HK-2 (cell line): ENCODE results near the gene UNC13D.
"Not testable (repeated sequence)": the region's sequence is repeated elsewhere in the genome, so short reads cannot be mapped to it uniquely, and the experiment has no call there.

Experiments
- DNase-seq: peaks from one replicate; pipeline ENCODE4 v3.0.0-alpha.2; 2018; ENCODE audit not compliant: unreplicated experiment

Gene UNC13D

DNA sequence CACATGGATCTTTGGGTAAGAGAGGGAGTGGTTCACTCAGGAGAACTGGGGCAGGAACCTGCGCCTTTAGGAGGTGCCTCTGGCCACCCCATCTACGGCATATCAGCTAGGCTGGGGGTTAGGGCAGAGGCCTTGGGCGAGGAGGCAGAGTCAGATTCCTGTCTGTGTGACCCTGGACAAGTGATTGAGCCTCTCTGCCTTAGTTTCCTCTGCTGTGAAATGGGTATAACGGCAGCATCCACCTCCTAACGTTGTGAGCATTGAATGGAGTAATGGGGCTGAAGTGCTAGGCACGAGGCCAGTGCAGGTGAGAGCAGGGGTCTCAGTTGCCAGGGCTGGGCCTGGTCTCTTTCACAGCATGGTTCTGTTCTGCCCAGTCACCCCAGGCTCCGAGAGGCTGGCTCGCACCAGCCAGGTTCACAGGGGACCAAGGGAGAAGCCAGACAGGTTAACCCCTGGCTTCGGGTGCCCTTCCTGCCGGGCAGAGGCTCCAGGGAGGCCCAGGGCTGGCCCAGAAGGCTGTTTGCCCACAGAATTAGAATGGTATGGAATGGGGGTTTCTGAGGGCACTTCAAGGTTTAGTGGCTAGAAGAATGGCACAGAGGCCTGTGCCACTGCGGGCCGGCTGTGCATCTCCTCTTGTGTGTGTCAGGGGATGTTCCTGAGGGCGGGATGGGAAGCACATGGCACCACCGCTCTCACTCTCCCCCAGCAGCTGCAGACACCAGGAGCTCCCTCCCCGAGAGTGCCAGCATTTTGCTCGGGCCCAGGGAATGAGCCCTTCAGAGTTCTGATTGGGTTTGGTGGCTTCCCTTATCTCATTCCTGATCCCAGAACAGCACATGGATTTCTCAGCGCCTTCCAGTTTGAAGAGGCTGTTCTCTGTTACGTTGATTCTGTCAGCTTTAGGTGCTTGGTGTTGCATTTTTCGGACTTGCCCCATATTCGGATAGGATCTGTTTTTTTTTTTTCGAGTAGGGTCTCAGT is 23.8 kb downstream of the UNC13D start:
- DNase-seq, result no peak

DNA sequence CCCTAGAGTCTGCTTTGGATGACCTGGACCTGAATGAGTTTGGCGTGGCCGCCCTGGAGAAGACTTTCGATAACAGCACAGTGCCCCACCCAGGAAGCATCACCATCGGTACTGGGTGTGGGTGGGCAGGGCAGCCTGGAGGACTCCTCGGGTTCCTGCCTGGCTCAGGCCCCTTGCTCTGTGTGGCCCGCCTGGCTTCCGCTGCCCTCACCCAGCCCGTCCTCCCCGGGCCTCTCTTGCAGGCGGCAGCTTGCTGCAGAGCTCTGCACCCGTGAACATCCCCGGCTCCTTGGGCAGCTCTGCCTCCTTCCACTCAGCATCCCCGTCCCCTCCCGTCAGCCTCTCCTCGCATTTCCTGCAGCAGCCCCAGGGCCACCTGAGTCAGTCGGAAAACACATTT is 24.5 kb downstream of the UNC13D start:
- DNase-seq, result no peak

GRCh38 chr17:75819116-75819515 is 25.1 kb downstream of the UNC13D start:
- no peak for DNase-seq

DNA sequence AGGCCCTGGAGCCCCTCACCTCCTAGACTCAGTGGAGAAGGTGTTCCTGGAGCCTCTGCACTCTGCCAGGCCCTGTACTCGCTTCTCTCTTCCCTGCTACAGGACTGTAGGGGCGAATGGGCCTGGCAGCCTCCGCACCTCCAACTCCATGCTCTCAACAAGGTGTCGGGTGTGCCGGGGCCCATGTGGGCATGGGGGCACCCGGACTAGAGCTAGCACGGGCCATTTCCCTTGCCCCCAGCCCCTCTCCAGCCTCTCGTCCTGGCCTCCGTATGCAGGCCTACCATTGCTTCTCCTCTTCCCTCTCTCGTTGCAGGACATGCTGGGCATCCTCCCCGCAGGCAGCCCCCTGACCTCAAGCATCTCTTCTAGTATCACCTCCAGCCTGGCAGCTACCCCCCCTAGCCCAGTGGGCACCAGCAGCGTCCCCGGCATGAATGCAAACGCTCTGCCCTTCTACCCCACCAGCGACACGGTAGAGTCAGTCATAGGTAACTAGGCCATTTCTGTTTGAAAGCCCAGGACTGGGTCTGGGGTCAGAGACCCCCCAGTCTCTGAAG is 25.8 kb downstream of the UNC13D start:
- DNase-seq, result no peak

DNA sequence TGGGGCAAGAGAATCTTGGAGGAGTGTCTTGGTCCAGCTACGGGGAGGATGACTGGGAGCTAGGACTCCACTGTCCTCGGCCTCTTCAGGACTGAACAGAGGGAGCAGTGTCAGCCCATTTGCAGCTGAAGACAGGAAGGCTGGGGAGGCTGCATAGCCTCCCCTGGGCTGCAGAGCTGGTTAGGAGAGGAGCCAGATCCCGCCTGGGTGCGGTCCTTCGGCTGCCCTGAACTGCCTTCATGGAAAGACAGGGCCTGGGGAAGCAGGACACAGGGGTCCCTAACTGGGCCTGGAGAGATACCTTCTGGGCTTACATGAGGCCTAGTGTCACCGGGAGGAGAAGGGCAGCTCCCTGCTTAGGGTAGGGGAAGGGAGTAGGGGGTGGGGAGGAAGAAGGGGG is 26.6 kb downstream of the UNC13D start:
- no peak for DNase-seq

DNA sequence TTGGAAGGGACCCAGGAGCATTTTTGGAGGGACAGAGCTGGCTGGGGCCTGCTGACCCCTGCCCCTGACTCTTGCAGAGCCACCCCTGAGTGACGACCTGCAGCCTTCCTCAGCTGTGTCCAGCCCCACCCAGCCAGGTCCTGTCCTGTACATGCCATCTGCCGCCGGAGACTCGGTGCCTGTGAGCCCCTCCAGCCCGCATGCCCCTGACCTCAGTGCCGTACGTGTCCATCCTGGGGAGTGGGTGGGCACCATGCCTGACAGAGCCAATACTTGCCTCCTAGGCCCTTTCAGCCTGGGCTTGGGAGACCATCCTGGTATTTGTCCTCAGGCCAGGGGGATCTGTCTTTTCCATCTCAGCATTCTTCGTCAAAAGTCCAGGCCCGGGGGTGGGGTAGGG is 27.5 kb downstream of the UNC13D start:
- no peak for DNase-seq

GRCh38 chr17:75815399-75815798 is 28.8 kb downstream of the UNC13D start:
- no peak for DNase-seq

- DNase-seq, result peak; percentile 68
These were observed 29.3 kb downstream of the UNC13D start for GRCh38 chr17:75814900-75815373.

- DNase-seq, result no peak
These were observed 30.2 kb downstream of the UNC13D start for GRCh38 chr17:75814021-75814395.

GRCh38 chr17:75813081-75814020 is 30.9 kb downstream of the UNC13D start:
- DNase-seq, result no peak

GRCh38 chr17:75812096-75813013 is 31.8 kb downstream of the UNC13D start:
- no peak for DNase-seq

- DNase-seq, result no peak
These were observed 33.0 kb downstream of the UNC13D start for GRCh38 chr17:75811174-75811573.

DNA sequence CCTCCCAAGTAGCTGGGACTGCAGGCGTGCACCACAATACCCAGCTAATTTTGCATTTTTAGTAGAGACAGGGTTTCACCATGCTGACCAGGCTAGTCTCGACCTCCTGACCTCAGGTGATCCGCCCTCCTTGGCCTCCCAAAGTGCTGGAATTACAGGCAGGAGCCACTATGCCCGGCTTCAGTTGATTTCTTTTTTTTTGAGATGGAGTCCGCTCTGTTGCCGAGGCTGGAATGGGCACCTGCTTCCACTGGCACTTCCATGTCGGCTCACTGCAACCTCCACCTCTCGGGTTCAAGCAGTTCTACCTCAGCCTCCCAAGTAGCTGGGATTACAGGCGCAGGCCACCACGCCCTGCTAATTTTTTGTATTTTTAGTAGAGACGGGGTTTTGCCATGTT is 33.4 kb downstream of the UNC13D start:
- not testable (repeated sequence) for DNase-seq

GRCh38 chr17:75810216-75810615 is 34.0 kb downstream of the UNC13D start:
- no peak for DNase-seq

- DNase-seq, result no peak
These were observed 34.5 kb downstream of the UNC13D start for GRCh38 chr17:75809631-75810111.

GRCh38 chr17:75808905-75809621 is 35.1 kb downstream of the UNC13D start:
- peak; percentile 66 for DNase-seq

DNA sequence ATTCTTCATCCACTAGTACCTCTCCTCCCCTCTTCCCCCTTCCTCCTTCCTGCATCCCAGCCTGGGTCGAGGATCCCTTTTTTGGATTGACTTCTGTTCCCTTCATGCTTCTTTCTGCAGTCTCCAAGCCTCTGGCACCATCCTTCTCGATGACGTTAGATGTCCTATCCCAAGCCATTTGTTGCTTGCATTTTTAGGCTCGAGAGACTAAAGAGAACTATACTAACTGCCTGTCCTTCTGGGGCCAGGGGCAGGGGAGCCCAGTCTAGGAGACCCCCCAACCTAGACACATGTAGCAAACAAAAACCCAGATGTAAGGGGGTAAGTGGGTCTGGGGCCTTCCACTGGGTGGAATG is 35.7 kb downstream of the UNC13D start:
- DNase-seq, result no peak

GRCh38 chr17:75807861-75808260 is 36.3 kb downstream of the UNC13D start:
- no peak for DNase-seq

DNA sequence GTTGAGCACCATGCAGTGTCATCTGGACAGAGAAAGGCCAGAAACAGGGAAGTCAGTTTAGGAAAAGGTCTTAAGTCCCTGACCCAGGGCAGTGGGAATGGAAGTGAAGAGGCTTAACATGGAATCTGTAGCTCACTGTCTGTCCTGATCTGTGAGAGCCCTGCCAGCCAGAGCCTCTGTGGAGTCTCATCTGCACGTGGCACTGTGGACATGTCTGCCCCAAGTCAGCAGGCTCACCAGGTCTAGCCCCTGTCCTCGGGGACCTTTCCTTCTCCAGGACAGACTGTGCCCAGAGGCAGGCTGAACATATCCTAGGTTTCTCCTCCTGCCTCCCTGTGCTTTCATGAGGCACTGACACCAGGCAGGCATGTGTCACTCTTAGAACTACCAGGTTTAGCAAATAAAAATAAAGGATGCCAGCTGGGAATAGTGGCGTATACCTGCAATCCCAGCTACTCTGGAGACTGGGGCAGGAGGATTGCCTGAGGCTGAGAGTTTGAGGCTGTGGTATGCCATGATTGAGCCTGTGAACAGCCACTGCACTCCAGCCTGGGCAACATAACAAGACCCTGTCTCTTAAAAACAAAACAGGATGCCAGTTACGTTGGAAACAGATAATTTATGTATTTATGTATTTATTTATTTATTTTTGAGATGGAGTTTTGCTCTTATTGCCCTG is 37.2 kb downstream of the UNC13D start:
- no peak for DNase-seq

DNA sequence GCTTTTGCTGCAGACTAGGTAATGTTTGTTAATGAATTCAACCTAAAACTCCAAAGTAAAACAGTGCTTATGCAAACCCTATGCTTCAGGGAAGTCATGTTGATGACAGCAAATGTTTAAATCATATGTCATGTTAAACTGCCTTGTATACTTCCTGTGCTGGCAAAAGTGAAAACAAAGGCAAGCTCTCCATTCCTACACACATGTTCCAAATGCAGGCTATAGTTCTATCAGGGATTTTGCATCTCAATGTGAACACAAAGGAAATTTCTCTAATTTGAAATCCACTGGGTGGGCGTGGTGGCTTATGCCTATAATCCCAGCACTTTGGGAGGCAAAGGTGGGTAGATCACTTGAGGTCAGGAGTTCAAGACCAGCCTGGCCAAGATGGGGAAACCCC is 40.3 kb downstream of the UNC13D start:
- no peak for DNase-seq
